Tibial nerve (tissue), 3 donors: ENCODE data around the gene KIF22.

Experiments used
- CTCF ChIP-seq, 5 experiments: fragments of 200-600 bp in 3 of 5; fragments of 450-650 bp in 2 of 5; sonication (generic) in 3 of 5; IDR thresholded peaks; one replicate each; pipeline ENCODE4 v1.5.1; 2016 to 2019; ENCODE audit warnings: antibody characterized with exemption in 5 of 5, mild to moderate bottlenecking in 3 of 5, moderate library complexity in 2 of 5
- POLR2A ChIP-seq, 2 donors: fragments of 450-650 bp; IDR thresholded peaks; one replicate each; pipeline ENCODE4 v1.6.1; 2017; ENCODE audit warnings: antibody characterized with exemption in 2 of 2, mild to moderate bottlenecking in 2 of 2, moderate library complexity in 2 of 2

GRCh38 chr16:29835926-29836325, 45.4 kb downstream of the KIF22 start:
- TF ChIP-seq CTCF (IDR thresholded peaks at IDR 0.05) (no peak), POLR2A (IDR thresholded peaks at IDR 0.05) (no peak)
